Mucosa of rectum (tissue), 2 donors: ENCODE measurements around the gene RAB33B.
"Not testable (repeated sequence)": the region's sequence is repeated elsewhere in the genome, so short reads cannot be mapped to it uniquely, and the experiment has no call there.

Experiments
- H3K27ac ChIP-seq, 2 donors: one replicate each; pipeline ENCODE4 v1.7.0; 2013; ENCODE audit warnings: inconsistent platforms in 2 of 2, low read depth in 2 of 2, low read length in 2 of 2
- H3K27me3 ChIP-seq, 2 donors: one replicate each; pipeline ENCODE4 v1.7.0; 2013; ENCODE audit warnings: low read length in 2 of 2; ENCODE audit not compliant: control insufficient read depth in 2 of 2, insufficient read depth in 2 of 2
- H3K36me3 ChIP-seq, 2 donors: one replicate each; pipeline ENCODE4 v1.7.0; 2013; ENCODE audit warnings: low read length in 2 of 2; ENCODE audit not compliant: control insufficient read depth in 2 of 2, insufficient read depth in 2 of 2
- H3K4me1 ChIP-seq, 2 donors: one replicate each; pipeline ENCODE4 v1.7.0; 2013; ENCODE audit warnings: low read length in 2 of 2, mild to moderate bottlenecking in 1 of 2; ENCODE audit not compliant: control insufficient read depth in 2 of 2, insufficient read depth in 2 of 2
- H3K4me3 ChIP-seq, 2 donors: one replicate each; pipeline ENCODE4 v1.7.0; 2013; ENCODE audit warnings: low read length in 2 of 2
- H3K9ac ChIP-seq, 2 donors: one replicate each; pipeline ENCODE4 v1.7.0; 2013; ENCODE audit warnings: low read length in 2 of 2, low read depth in 1 of 2, mild to moderate bottlenecking in 1 of 2
- H3K9me3 ChIP-seq, 2 donors: one replicate each; pipeline ENCODE4 v1.7.0; 2013; ENCODE audit warnings: low read length in 2 of 2; ENCODE audit not compliant: control insufficient read depth in 2 of 2
- donor health status: healthy.
- donor health status: Normal muscosa, but diverticular disease.

The RAB33B gene

DNA sequence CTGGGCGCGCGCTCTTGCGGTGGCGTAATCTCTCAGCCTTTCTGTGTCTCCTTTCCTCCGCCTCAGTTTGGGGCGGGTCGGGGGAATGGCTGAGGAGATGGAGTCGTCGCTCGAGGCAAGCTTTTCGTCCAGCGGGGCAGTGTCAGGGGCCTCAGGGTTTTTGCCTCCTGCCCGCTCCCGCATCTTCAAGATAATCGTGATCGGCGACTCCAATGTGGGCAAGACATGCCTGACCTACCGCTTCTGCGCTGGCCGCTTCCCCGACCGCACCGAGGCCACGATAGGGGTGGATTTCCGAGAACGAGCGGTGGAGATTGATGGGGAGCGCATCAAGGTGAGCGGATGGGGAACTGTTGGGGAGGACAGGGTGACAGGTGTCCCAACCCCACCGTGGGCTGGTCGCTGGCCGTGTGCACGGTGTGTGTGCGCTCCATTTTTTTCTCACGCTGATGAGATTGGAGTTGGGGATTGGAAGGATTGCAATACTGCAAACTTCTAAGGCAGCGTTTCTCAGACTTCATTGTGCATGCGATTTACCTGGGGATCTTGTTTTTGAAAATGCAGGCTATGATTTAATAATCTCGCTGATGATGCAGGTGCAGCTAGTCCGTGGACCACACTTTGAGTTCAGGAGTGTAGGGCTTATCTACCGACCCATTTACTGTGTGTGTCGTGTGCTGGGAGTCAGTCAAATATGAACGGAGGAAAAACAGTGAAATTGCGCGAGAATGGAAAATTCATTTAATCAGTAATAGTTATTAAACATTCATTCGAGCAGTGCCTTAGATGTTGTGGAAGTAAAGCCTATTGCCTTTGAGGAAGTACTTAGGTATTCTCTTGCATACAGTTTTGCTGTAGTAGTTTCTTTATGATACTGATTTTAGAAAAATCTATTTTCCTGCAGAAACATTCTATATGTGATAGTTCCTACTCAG, at the start of gene RAB33B:
Gene RAB33B, plus strand, starts transcription at position 11 of the 935 bp plus-strand sequence. Its CDS starts 75 bp downstream, at position 86.
- Histone ChIP-seq H3K9me3 (no peaks in the 10 kb centered on the region), H3K36me3 (no peaks in the 10 kb centered on the region), H3K9ac (peak within 1 kb of the TSS; percentile 99), H3K4me3 (peak within 1 kb of the TSS; percentile 89 to 95), H3K27ac (peak within 1 kb of the TSS; percentile 100), H3K27me3 (no peaks in the 10 kb centered on the region), H3K4me1 (peaks cover 26 to 31% of the 10 kb centered on the region in 2 donors)

DNA sequence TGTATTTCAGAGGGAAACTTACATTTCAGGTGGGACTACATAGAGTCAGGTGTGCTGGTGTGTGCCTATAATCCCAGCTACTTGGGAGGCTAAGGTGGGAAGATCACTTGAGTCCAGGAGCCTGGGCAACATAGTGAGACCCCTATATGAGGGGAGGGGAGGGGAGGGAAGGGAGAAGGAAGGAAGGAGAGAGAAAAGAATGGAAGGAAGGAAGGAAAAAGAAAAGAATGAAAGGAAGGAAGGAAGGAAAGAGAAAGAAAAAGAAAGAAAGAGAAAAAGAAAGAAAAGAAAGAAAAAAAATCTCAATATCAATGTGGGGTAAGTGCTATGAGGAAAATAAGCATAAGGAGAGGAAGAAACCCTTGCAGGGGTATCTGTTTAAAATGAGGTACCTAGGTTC, 43.6 kb upstream of the RAB33B start:
- H3K9me3 ChIP-seq, result no peaks in the 10 kb centered on the region
- no peak overlapping the region for H3K27ac ChIP-seq
- no peak overlapping the region for H3K9ac ChIP-seq

DNA sequence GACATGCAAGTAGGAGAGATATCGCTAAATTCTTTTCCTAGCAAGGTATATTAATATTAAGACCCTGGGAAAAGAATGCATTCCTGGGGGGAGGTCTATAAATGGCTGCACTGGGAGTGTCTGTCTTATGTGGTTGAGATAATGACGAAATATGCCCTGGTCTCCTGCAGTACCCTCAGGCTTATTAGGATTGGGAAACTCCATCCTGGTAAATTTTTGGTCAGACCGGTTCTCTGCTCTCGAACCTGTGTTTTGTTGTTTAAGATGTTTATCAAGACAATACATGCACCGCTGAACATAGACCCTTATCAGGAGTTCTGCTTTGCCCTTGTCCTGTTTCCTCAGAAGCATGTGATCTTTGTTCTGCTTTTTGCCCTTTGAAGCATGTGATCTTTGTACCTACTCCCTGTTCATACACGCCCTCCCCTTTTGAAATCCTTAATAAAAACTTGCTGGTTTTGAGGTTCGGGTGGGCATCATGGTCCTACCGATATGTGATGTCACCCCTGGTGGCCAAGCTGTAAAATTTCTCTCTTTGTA, 39.2 kb upstream of the RAB33B start:
- H3K9me3 ChIP-seq, H3K4me3 ChIP-seq, H3K9ac ChIP-seq, H3K27ac ChIP-seq, H3K27me3 ChIP-seq, H3K4me1 ChIP-seq, H3K36me3 ChIP-seq: not testable (repeated sequence)

More for the DNA sequence above, 43.6 kb upstream of the RAB33B start:
- Histone ChIP-seq H3K27me3 (no peaks in the 10 kb centered on the region), H3K36me3 (no peaks in the 10 kb centered on the region), H3K4me1 (no peaks in the 10 kb centered on the region), H3K4me3 (no peak overlapping the region)

DNA sequence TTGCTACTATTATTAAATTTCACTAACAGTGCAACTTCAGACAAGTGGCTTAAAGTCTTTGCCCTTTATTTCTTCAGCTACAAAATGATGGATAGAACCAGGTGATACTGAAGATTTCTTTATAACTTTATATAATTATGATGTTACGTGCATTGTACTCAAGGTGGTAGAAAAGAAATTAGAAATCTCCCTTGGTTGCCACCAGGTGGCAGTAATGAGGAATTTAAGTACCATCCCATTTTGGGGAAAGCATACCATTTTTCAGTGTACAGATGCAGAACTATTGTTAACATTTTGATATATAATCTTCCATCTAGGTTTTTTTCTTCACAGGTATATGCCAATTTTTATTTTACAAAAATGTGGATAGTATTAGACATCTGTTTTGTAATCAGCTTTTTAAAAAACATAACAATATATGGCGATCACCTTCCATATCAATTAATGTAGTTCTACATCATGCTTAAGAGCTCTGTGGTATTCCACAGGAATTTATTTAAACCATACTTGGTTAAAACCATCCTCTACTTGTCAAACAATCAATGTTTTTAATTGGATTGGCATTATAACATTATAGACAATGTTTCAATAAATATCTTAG, 37.7 kb upstream of the RAB33B start:
- Histone ChIP-seq H3K4me3 (no peak overlapping the region), H3K27ac (no peak overlapping the region), H3K27me3 (no peaks in the 10 kb centered on the region), H3K9me3 (no peaks in the 10 kb centered on the region), H3K36me3 (no peaks in the 10 kb centered on the region), H3K9ac (no peak overlapping the region), H3K4me1 (peaks cover 0 to 3% of the 10 kb centered on the region in 2 donors)

DNA sequence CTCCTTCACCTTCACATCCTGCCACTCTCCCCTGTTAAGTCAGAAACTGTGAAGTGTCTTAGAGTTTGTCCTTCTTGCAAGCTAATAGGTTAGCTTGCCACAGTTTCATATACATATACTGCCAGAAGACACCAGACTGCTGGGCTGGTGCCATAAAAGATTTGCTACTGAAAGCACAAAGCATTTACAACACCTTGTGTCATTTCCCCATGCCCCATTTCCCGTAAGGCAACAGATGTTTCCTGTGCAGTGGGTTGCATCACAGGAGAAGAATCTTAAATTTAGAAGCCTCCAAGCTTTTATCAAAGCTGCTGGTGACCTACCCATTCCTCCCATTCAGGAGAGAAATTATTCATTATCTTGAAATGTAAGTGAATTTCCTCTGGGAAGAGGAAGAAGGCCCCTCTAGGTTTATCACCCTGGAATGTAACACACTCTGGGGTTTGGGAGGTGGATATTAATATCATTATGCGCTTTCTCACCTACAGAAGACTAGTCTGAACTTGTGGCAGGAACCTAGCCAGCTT, 34.5 kb upstream of the RAB33B start:
- no peaks in the 10 kb centered on the region for H3K27me3 ChIP-seq
- no peaks in the 10 kb centered on the region for H3K9me3 ChIP-seq
- no peak overlapping the region for H3K4me3 ChIP-seq
- H3K27ac ChIP-seq, result no peak overlapping the region
- peaks cover 0 to 3% of the 10 kb centered on the region in 2 donors for H3K4me1 ChIP-seq
- H3K9ac ChIP-seq, result no peak overlapping the region
- H3K36me3 ChIP-seq, result no peaks in the 10 kb centered on the region

DNA sequence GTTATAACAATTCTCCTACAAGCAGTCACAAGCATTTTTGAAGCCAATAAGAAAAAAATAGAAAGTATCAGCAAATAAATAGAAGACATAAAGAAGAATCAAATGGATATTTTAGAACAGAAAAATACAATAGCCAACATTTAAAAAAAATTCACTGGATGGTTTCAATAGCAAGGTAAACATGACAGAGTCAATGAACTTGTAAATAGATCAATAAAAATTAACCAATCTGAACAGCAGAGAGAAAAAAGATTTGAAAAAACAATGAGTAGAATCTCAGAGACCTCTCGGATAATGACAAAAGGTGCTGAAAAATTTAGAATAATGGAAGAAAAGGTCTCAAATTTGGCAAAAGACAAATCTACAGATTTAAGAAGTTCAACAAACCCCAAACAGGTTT, 33.3 kb upstream of the RAB33B start:
- Histone ChIP-seq H3K9ac (no peak overlapping the region), H3K4me3 (no peak overlapping the region), H3K27ac (no peak overlapping the region), H3K9me3 (no peaks in the 10 kb centered on the region), H3K4me1 (peaks cover 0 to 3% of the 10 kb centered on the region in 2 donors), H3K27me3 (no peaks in the 10 kb centered on the region), H3K36me3 (no peaks in the 10 kb centered on the region)

DNA sequence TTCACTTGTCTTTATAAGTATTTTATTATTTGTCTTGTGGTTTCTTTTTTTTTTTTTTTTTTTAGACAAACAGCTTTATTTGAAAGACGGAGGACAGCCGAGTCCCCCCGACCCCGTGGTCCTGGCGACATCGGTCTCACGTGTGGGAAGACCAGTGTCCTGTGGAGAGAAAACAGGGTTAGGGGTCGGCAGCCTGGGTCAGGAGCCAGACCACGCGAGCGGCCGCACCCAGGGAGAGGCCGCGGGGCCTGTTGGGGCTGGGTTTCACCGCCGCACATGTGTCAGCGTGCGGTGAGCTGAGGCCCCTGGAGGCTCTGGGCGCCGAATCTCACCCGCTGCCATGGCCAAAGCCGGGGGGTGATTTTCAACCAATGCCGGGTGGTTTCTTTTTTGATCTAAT, 17.8 kb upstream of the RAB33B start:
- H3K36me3 ChIP-seq, result no peaks in the 10 kb centered on the region
- no peaks in the 10 kb centered on the region for H3K4me1 ChIP-seq
- no peak overlapping the region for H3K4me3 ChIP-seq
- peaks cover 0 to 2% of the 10 kb centered on the region in 2 donors for H3K9me3 ChIP-seq
- no peak overlapping the region for H3K27ac ChIP-seq
- H3K27me3 ChIP-seq, result no peaks in the 10 kb centered on the region
- H3K9ac ChIP-seq, result no peak overlapping the region

DNA sequence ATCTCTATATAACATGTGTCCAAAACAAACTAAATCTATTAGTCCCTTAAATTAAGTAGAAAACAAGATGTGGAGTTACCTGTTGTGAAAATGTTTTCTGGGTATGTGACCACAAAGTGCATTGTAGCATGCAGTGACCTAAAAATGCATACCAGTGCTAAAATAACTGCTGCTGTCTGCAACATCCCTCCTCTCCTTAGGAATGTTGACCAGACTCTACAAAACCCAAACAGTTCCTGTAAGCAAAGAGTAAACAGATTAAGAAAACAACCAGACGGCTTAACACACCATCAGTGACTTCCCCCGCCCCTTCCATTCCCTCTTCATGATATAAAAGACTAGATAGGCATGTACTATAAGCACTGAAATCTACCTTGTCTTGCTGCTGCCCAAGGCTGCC, 15.8 kb upstream of the RAB33B start:
- Histone ChIP-seq H3K4me3 (no peak overlapping the region), H3K9me3 (peaks cover 0 to 2% of the 10 kb centered on the region in 2 donors), H3K27ac (no peak overlapping the region), H3K9ac (no peak overlapping the region), H3K27me3 (no peaks in the 10 kb centered on the region), H3K36me3 (no peaks in the 10 kb centered on the region), H3K4me1 (no peaks in the 10 kb centered on the region)

DNA sequence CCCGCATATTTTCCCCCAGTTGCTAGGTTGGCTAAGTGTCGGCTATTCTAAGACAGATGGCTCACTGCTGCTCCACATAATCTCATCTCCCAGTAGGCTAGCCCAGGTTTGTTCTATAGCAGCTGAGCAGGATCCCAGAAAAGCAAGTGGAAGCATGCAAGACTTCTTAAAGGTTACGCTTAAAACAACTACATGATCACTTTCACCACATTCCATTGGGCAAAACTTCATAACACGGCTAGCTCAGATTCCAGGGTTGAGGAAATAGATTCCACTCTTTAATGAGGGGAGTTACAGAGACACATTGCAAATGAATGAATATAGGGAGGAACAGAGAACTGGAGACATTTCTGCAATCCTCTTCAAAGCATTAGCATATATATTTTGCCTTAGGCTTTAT, 12.9 kb upstream of the RAB33B start:
- Histone ChIP-seq H3K9ac (no peak overlapping the region), H3K36me3 (no peaks in the 10 kb centered on the region)

DNA sequence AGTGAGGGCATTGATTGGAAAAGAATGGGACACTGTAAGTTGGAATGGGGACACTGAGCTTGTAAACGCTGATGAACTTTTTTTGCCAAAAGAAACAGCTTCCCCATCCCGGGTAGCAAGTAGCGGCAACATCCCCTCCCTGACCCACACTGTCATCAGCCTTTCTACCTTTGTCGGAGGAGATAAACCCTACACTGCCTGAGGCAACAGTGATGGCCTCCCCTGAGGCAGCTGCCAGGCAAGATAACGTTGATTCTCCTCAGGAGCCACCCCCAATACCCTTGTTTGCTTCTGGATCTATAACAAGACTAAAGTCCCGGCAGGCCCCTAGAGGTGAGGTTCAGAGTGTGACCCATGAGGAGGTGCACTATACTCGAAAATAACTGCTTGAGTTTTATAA, 10.3 kb upstream of the RAB33B start:
- no peaks in the 10 kb centered on the region for H3K9me3 ChIP-seq

More for the DNA sequence above, 12.9 kb upstream of the RAB33B start:
- H3K4me3 ChIP-seq, result no peak overlapping the region
- no peak overlapping the region for H3K27ac ChIP-seq
- no peaks in the 10 kb centered on the region for H3K27me3 ChIP-seq
- H3K9me3 ChIP-seq, result peaks cover 0 to 2% of the 10 kb centered on the region in 2 donors
- no peaks in the 10 kb centered on the region for H3K4me1 ChIP-seq

More for the DNA sequence above, 10.3 kb upstream of the RAB33B start:
- Histone ChIP-seq H3K27ac (no peak overlapping the region), H3K9ac (no peak overlapping the region), H3K36me3 (no peaks in the 10 kb centered on the region), H3K27me3 (no peaks in the 10 kb centered on the region), H3K4me1 (no peaks in the 10 kb centered on the region), H3K4me3 (no peak overlapping the region)
